GM23338 (cell line): ENCODE results near the gene CYP4B1. TPM values are rescaled to one million over a fixed set of nuclear protein-coding genes. Genes with fewer than 3 reads are reported as not detected.

Experiments
- ATAC-seq: fragments of 200-7000 bp; cut with Tn5 transposase; 3 replicates; pipeline ENCODE4 v1.9.1; 2020
- DNase-seq: peaks from one replicate; pipeline ENCODE4 v3.0.0-alpha.2; 2015; ENCODE audit warnings: low spot score
- H2AFZ ChIP-seq: fragments of 200-600 bp; sonication (generic); 2 replicates; pipeline ENCODE4 v1.8.0; 2016; ENCODE audit warnings: antibody characterized with exemption, mild to moderate bottlenecking, moderate library complexity
- H3F3A ChIP-seq: fragments of 200-600 bp; sonication (generic); replicated peaks from 2 replicates; pipeline ENCODE4 v1.8.0; 2017; ENCODE audit warnings: antibody characterized with exemption, mixed run types, low read depth
- H3K27ac ChIP-seq: fragments of 200-600 bp; sonication (generic); 2 replicates; pipeline ENCODE4 v1.6.1; 2016; ENCODE audit warnings: low read depth
- H3K27me3 ChIP-seq: fragments of 200-600 bp; sonication (generic); 2 replicates; pipeline ENCODE4 v1.8.0; 2016; ENCODE audit warnings: mild to moderate bottlenecking, mixed run types, moderate library complexity; ENCODE audit not compliant: insufficient read depth
- H3K36me3 ChIP-seq: fragments of 200-600 bp; sonication (generic); 2 replicates; pipeline ENCODE4 v1.8.0; 2016; ENCODE audit warnings: mild to moderate bottlenecking; ENCODE audit not compliant: insufficient read depth
- H3K4me1 ChIP-seq: fragments of 200-600 bp; sonication (generic); 2 replicates; pipeline ENCODE4 v1.8.0; 2016; ENCODE audit warnings: mild to moderate bottlenecking, moderate library complexity; ENCODE audit not compliant: insufficient read depth
- H3K4me2 ChIP-seq: fragments of 200-600 bp; sonication (generic); 2 replicates; pipeline ENCODE4 v1.7.1; 2017; ENCODE audit warnings: mixed run types
- H3K4me3 ChIP-seq: fragments of 200-600 bp; sonication (generic); 2 replicates; pipeline ENCODE4 v1.6.1; 2016; ENCODE audit warnings: mixed run types
- H3K79me2 ChIP-seq: fragments of 200-600 bp; sonication (generic); replicated peaks from 2 replicates; pipeline ENCODE4 v1.8.0; 2017; ENCODE audit warnings: mild to moderate bottlenecking; ENCODE audit not compliant: insufficient read depth
- H3K9me2 ChIP-seq: fragments of 200-600 bp; sonication (generic); 2 replicates; pipeline ENCODE4 v1.8.0; 2017; ENCODE audit not compliant: insufficient read depth
- H4K20me1 ChIP-seq: fragments of 200-600 bp; sonication (generic); replicated peaks from 2 replicates; pipeline ENCODE4 v1.8.0; 2017; ENCODE audit warnings: mild to moderate bottlenecking; ENCODE audit not compliant: insufficient read depth
- H3K27ac Mint-ChIP-seq: 2 replicates; pipeline ENCODE4 v1.8.0; 2020; ENCODE audit warnings: inconsistent platforms, mild to moderate bottlenecking, moderate library complexity, mixed read lengths
- H3K27me3 Mint-ChIP-seq: 3 replicates; pipeline ENCODE4 v1.8.0; 2022; ENCODE audit warnings: low read depth, mild to moderate bottlenecking, moderate library complexity, mixed read lengths, inconsistent platforms; ENCODE audit not compliant: insufficient read depth, poor library complexity
- H3K36me3 Mint-ChIP-seq: 3 replicates; pipeline ENCODE4 v1.8.0; 2021; ENCODE audit warnings: low read depth, mild to moderate bottlenecking, inconsistent platforms, moderate library complexity, mixed read lengths
- H3K4me1 Mint-ChIP-seq: 3 replicates; pipeline ENCODE4 v1.8.0; 2020; ENCODE audit warnings: mild to moderate bottlenecking, inconsistent platforms, mixed read lengths
- H3K4me3 Mint-ChIP-seq: 3 replicates; pipeline ENCODE4 v1.8.0; 2021; ENCODE audit warnings: moderate library complexity, mild to moderate bottlenecking, inconsistent platforms, mixed read lengths
- H3K9me3 Mint-ChIP-seq: 3 replicates; pipeline ENCODE4 v1.8.0; 2020; ENCODE audit warnings: moderate library complexity, mild to moderate bottlenecking, inconsistent platforms, mixed read lengths
- EZH2 ChIP-seq: fragments of 200-600 bp; sonication (generic); IDR thresholded peaks from one replicate; pipeline ENCODE4 v1.8.0; 2017; ENCODE audit warnings: antibody characterized with exemption, mild to moderate bottlenecking, low read depth; ENCODE audit not compliant: unreplicated experiment
- NANOG ChIP-seq: IDR thresholded peaks from 2 replicates; pipeline ENCODE4 v1.6.1; 2016; ENCODE audit warnings: antibody characterized with exemption, borderline replicate concordance
- STAT1 ChIP-seq: IDR thresholded peaks from one replicate; pipeline ENCODE4 v1.6.1; 2016; ENCODE audit warnings: antibody characterized with exemption; ENCODE audit not compliant: unreplicated experiment
- ZNF114 ChIP-seq: fragments of 250-450 bp; sonication (Bioruptor Pico); IDR thresholded peaks from 2 replicates; pipeline ENCODE4 v1.5.0; 2020; ENCODE audit warnings: mild to moderate bottlenecking, moderate library complexity
- polyA plus RNA-seq: library from polyadenylated mRNA; unstranded; fragments of >200 nt; fragmentation: Nextera tagmentation; extraction: Ambion mirVana; gene quantifications from 2 replicates; pipeline ENCODE4 v1.2.1, GENCODE V29; 2016
- total RNA-seq: library from RNA; depleted of rRNA; stranded (reverse); fragments of >200 nt; shearing (Covaris generic); gene quantifications from 2 replicates; pipeline ENCODE4 v1.2.3, GENCODE V29; 2014
- TF ChIP-seq, protein P1 (sequence below): IDR thresholded peaks from 2 replicates; pipeline ENCODE4 v1.6.1; 2016; ENCODE audit warnings: antibody characterized with exemption
- TF ChIP-seq, protein P2 (sequence below): IDR thresholded peaks from one replicate; pipeline ENCODE4 v1.6.1; 2018; ENCODE audit warnings: antibody characterized with exemption; ENCODE audit not compliant: unreplicated experiment
- TF ChIP-seq, protein P3 (sequence below): fragments of 250-450 bp; sonication (Bioruptor Pico); IDR thresholded peaks from 2 replicates; pipeline ENCODE4 v1.5.0; 2020; ENCODE audit warnings: mild to moderate bottlenecking, moderate library complexity

Gene CYP4B1
- total and polyA plus RNA-seq, 2 experiments from 2014 or later = not detected

- H4K20me1 ChIP-seq = no peaks in the 10 kb centered on the region
- no peak overlapping the region for H2AFZ ChIP-seq
- no peaks in the 10 kb centered on the region for H3K79me2 ChIP-seq
- peaks cover 14% of the 10 kb centered on the region for H3K27me3 Mint-ChIP-seq
- H3F3A ChIP-seq = no peaks in the 10 kb centered on the region
- TF ChIP-seq EZH2 (no peak), ZNF114 (CRISPR knock-in tag) (no peak), STAT1 (no peak), NANOG (no peak)
- TF ChIP-seq, protein P1, sequence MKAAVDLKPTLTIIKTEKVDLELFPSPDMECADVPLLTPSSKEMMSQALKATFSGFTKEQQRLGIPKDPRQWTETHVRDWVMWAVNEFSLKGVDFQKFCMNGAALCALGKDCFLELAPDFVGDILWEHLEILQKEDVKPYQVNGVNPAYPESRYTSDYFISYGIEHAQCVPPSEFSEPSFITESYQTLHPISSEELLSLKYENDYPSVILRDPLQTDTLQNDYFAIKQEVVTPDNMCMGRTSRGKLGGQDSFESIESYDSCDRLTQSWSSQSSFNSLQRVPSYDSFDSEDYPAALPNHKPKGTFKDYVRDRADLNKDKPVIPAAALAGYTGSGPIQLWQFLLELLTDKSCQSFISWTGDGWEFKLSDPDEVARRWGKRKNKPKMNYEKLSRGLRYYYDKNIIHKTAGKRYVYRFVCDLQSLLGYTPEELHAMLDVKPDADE = no peak
- TF ChIP-seq, protein P2, sequence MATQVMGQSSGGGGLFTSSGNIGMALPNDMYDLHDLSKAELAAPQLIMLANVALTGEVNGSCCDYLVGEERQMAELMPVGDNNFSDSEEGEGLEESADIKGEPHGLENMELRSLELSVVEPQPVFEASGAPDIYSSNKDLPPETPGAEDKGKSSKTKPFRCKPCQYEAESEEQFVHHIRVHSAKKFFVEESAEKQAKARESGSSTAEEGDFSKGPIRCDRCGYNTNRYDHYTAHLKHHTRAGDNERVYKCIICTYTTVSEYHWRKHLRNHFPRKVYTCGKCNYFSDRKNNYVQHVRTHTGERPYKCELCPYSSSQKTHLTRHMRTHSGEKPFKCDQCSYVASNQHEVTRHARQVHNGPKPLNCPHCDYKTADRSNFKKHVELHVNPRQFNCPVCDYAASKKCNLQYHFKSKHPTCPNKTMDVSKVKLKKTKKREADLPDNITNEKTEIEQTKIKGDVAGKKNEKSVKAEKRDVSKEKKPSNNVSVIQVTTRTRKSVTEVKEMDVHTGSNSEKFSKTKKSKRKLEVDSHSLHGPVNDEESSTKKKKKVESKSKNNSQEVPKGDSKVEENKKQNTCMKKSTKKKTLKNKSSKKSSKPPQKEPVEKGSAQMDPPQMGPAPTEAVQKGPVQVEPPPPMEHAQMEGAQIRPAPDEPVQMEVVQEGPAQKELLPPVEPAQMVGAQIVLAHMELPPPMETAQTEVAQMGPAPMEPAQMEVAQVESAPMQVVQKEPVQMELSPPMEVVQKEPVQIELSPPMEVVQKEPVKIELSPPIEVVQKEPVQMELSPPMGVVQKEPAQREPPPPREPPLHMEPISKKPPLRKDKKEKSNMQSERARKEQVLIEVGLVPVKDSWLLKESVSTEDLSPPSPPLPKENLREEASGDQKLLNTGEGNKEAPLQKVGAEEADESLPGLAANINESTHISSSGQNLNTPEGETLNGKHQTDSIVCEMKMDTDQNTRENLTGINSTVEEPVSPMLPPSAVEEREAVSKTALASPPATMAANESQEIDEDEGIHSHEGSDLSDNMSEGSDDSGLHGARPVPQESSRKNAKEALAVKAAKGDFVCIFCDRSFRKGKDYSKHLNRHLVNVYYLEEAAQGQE = no peak
- H3K27ac ChIP-seq = no peak overlapping the region
- ATAC-seq (no peak), DNase-seq (no peak)
- peaks cover 7% of the 10 kb centered on the region; the same call in 1 of the 2 replicates for H3K4me1 ChIP-seq
- H3K4me2 ChIP-seq = no peak overlapping the region
- no peak overlapping the region for H3K4me3 ChIP-seq
- H3K36me3 Mint-ChIP-seq = peaks cover 12% of the 10 kb centered on the region; the same call in 2 of the 3 replicates
- H3K4me1 Mint-ChIP-seq = peaks cover 9% of the 10 kb centered on the region
- no peaks in the 10 kb centered on the region for H3K27me3 ChIP-seq
- no peaks in the 10 kb centered on the region; the same call in 1 of the 2 replicates for H3K36me3 ChIP-seq
- H3K4me3 Mint-ChIP-seq = no peak overlapping the region
- peaks cover 46% of the 10 kb centered on the region for H3K9me3 Mint-ChIP-seq
- H3K9me2 ChIP-seq = peaks cover 12% of the 10 kb centered on the region; the same call in 1 of the 2 replicates
- no peak overlapping the region for H3K27ac Mint-ChIP-seq
Observed at GRCh38 chr1:46790446-46791101, 8.3 kb upstream of the CYP4B1 start.

DNA sequence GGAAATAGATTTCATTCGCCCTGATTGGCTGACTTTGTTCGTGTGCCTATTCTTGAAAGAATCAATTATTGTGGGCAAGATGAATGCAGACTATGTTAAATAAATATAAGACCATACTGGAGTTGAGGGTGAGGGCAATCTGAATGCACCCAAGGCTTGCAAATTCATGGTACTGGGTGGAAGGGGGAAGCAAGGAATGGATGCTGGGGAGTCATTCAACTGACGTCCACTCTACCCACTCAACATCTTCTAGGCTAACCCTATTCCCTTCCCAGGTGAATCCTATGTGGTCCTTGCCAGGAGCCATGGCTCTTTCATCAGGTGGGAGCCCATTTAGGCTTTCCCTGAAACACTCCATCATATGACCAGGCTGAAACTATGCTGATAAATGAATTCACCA lies 5.7 kb upstream of the CYP4B1 start:
- Histone ChIP-seq H3K9me2 (peaks cover 11% of the 10 kb centered on the region; the same call in 1 of the 2 replicates), H3K4me2 (no peak overlapping the region), H4K20me1 (no peaks in the 10 kb centered on the region), H2AFZ (no peak overlapping the region), H3K27me3 (no peaks in the 10 kb centered on the region), H3K36me3 (no peaks in the 10 kb centered on the region), H3F3A (no peaks in the 10 kb centered on the region), H3K4me3 (no peak overlapping the region), H3K27ac (no peak overlapping the region), H3K79me2 (no peaks in the 10 kb centered on the region), H3K4me1 (peaks cover 7% of the 10 kb centered on the region; the same call in 1 of the 2 replicates)
- H3K4me3 Mint-ChIP-seq = no peak overlapping the region
- peaks cover 9% of the 10 kb centered on the region for H3K4me1 Mint-ChIP-seq
- no peaks in the 10 kb centered on the region; the same call in 2 of the 3 replicates for H3K36me3 Mint-ChIP-seq
- ATAC-seq (no peak), DNase-seq (no peak)
- H3K27me3 Mint-ChIP-seq = peaks cover 13% of the 10 kb centered on the region
- H3K9me3 Mint-ChIP-seq = peaks cover 24% of the 10 kb centered on the region
- no peak overlapping the region for H3K27ac Mint-ChIP-seq
- TF ChIP-seq, protein P3, sequence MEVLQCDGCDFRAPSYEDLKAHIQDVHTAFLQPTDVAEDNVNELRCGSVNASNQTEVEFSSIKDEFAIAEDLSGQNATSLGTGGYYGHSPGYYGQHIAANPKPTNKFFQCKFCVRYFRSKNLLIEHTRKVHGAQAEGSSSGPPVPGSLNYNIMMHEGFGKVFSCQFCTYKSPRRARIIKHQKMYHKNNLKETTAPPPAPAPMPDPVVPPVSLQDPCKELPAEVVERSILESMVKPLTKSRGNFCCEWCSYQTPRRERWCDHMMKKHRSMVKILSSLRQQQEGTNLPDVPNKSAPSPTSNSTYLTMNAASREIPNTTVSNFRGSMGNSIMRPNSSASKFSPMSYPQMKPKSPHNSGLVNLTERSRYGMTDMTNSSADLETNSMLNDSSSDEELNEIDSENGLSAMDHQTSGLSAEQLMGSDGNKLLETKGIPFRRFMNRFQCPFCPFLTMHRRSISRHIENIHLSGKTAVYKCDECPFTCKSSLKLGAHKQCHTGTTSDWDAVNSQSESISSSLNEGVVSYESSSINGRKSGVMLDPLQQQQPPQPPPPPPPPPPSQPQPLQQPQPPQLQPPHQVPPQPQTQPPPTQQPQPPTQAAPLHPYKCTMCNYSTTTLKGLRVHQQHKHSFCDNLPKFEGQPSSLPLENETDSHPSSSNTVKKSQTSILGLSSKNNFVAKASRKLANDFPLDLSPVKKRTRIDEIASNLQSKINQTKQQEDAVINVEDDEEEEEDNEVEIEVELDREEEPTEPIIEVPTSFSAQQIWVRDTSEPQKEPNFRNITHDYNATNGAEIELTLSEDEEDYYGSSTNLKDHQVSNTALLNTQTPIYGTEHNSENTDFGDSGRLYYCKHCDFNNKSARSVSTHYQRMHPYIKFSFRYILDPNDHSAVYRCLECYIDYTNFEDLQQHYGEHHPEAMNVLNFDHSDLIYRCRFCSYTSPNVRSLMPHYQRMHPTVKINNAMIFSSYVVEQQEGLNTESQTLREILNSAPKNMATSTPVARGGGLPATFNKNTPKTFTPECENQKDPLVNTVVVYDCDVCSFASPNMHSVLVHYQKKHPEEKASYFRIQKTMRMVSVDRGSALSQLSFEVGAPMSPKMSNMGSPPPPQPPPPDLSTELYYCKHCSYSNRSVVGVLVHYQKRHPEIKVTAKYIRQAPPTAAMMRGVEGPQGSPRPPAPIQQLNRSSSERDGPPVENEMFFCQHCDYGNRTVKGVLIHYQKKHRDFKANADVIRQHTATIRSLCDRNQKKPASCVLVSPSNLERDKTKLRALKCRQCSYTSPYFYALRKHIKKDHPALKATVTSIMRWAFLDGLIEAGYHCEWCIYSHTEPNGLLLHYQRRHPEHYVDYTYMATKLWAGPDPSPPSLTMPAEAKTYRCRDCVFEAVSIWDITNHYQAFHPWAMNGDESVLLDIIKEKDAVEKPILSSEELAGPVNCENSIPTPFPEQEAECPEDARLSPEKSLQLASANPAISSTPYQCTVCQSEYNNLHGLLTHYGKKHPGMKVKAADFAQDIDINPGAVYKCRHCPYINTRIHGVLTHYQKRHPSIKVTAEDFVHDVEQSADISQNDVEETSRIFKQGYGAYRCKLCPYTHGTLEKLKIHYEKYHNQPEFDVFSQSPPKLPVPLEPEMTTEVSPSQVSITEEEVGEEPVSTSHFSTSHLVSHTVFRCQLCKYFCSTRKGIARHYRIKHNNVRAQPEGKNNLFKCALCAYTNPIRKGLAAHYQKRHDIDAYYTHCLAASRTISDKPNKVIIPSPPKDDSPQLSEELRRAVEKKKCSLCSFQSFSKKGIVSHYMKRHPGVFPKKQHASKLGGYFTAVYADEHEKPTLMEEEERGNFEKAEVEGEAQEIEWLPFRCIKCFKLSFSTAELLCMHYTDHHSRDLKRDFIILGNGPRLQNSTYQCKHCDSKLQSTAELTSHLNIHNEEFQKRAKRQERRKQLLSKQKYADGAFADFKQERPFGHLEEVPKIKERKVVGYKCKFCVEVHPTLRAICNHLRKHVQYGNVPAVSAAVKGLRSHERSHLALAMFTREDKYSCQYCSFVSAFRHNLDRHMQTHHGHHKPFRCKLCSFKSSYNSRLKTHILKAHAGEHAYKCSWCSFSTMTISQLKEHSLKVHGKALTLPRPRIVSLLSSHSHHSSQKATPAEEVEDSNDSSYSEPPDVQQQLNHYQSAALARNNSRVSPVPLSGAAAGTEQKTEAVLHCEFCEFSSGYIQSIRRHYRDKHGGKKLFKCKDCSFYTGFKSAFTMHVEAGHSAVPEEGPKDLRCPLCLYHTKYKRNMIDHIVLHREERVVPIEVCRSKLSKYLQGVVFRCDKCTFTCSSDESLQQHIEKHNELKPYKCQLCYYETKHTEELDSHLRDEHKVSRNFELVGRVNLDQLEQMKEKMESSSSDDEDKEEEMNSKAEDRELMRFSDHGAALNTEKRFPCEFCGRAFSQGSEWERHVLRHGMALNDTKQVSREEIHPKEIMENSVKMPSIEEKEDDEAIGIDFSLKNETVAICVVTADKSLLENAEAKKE (CRISPR knock-in tag) = no peak
- no peak for TF ChIP-seq ZNF114 (CRISPR knock-in tag)
- TF ChIP-seq, protein P1 = no peak
